Measurements from ENCODE around the gene SLC24A1. TPM values are rescaled to one million over a fixed set of nuclear protein-coding genes. Genes with fewer than 3 reads are reported as not detected.

The SLC24A1 gene
- total and polyA plus RNA-seq, 2 of the 13 experiments (the other 11 are each of a cell fraction or from before 2014, with no cell fraction given), result 5.9 to 8.3 TPM

DNA sequence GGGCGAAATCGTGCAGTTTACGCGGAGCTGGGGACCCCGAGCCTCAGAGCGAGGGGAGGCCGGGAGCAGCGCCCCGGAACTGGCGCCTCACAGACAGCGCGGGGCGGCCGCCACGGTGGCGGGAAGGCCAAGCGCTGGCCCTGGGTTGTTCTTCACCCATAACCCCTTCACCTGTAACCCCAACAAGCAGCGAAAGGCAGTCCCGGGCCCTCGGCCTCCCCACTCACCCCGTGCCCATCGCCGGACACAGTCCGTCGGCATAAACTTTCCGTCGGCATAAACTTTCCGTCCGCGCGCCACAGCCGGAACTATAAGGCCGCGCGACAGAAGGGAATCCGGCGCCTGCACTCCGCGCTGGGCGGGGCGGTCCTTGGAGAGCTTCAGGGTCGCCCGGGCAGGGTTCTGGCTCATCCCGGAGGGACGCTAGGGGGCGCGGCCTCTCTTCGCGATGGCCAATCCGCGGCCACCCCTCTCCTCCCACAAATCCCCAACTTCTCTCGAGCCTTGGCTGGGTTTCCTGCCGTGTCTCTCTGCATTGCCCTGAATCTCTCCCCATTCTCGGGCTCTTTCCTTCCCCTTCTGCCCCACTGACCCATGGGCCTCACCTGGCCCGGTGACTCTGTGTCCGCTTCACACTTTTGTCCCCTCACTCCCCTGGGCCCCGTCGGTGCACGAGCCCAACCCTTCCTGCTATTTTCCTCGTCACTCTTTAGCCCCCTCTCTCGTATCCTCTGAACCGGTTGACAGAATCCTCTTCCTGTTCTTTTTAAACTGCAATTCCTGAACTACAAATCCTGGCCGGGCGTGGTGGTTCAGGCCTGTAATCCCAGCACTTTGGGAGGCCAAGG is 10.6 kb upstream of the SLC24A1 start, which contains the start of gene INTS14 (continued):
- TF ChIP-seq PPARG (CRISPR knock-in tag; conservative IDR thresholded peaks at IDR 0.05), result peak; percentile 78
- no peak for TF ChIP-seq ZNF530 (CRISPR knock-in tag; IDR thresholded peaks at IDR 0.05; ENCODE audit: low read depth)
- TF ChIP-seq NFYB (CRISPR knock-in tag; IDR thresholded peaks at IDR 0.05), result peak; percentile 71
- peak; percentile 90 for TF ChIP-seq KDM5B (CRISPR knock-in tag; IDR thresholded peaks at IDR 0.05; ENCODE audit: borderline replicate concordance)
- TF ChIP-seq, protein P1, sequence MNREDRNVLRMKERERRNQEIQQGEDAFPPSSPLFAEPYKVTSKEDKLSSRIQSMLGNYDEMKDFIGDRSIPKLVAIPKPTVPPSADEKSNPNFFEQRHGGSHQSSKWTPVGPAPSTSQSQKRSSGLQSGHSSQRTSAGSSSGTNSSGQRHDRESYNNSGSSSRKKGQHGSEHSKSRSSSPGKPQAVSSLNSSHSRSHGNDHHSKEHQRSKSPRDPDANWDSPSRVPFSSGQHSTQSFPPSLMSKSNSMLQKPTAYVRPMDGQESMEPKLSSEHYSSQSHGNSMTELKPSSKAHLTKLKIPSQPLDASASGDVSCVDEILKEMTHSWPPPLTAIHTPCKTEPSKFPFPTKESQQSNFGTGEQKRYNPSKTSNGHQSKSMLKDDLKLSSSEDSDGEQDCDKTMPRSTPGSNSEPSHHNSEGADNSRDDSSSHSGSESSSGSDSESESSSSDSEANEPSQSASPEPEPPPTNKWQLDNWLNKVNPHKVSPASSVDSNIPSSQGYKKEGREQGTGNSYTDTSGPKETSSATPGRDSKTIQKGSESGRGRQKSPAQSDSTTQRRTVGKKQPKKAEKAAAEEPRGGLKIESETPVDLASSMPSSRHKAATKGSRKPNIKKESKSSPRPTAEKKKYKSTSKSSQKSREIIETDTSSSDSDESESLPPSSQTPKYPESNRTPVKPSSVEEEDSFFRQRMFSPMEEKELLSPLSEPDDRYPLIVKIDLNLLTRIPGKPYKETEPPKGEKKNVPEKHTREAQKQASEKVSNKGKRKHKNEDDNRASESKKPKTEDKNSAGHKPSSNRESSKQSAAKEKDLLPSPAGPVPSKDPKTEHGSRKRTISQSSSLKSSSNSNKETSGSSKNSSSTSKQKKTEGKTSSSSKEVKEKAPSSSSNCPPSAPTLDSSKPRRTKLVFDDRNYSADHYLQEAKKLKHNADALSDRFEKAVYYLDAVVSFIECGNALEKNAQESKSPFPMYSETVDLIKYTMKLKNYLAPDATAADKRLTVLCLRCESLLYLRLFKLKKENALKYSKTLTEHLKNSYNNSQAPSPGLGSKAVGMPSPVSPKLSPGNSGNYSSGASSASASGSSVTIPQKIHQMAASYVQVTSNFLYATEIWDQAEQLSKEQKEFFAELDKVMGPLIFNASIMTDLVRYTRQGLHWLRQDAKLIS (CRISPR knock-in tag; IDR thresholded peaks at IDR 0.05), result 0 out of 2 replicates have a peak, but pooled peaks have one; percentile 73
- TF ChIP-seq ZNF510 (CRISPR knock-in tag; IDR thresholded peaks at IDR 0.05; ENCODE audit: low read depth), result peak; percentile 94; the same call in 1 of the 2 replicates
- no peak for TF ChIP-seq RARG (CRISPR knock-in tag; IDR thresholded peaks at IDR 0.05; ENCODE audit: low read depth)
- TF ChIP-seq, protein P2, sequence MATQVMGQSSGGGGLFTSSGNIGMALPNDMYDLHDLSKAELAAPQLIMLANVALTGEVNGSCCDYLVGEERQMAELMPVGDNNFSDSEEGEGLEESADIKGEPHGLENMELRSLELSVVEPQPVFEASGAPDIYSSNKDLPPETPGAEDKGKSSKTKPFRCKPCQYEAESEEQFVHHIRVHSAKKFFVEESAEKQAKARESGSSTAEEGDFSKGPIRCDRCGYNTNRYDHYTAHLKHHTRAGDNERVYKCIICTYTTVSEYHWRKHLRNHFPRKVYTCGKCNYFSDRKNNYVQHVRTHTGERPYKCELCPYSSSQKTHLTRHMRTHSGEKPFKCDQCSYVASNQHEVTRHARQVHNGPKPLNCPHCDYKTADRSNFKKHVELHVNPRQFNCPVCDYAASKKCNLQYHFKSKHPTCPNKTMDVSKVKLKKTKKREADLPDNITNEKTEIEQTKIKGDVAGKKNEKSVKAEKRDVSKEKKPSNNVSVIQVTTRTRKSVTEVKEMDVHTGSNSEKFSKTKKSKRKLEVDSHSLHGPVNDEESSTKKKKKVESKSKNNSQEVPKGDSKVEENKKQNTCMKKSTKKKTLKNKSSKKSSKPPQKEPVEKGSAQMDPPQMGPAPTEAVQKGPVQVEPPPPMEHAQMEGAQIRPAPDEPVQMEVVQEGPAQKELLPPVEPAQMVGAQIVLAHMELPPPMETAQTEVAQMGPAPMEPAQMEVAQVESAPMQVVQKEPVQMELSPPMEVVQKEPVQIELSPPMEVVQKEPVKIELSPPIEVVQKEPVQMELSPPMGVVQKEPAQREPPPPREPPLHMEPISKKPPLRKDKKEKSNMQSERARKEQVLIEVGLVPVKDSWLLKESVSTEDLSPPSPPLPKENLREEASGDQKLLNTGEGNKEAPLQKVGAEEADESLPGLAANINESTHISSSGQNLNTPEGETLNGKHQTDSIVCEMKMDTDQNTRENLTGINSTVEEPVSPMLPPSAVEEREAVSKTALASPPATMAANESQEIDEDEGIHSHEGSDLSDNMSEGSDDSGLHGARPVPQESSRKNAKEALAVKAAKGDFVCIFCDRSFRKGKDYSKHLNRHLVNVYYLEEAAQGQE (IDR thresholded peaks at IDR 0.05; ENCODE audit: borderline replicate concordance in 1 of 2, low read depth in 1 of 2, low read length in 2 of 2), result peak in 1 of 2 experiments; percentile 38; a peak in 1 of 4 replicates
- peak; percentile 94 for TF ChIP-seq TAF15 (IDR thresholded peaks at IDR 0.05; ENCODE audit: low read depth, low read length, poor library complexity, severe bottlenecking)
- TF ChIP-seq FOXA3 (CRISPR knock-in tag; IDR thresholded peaks at IDR 0.05), result peak; percentile 63
- TF ChIP-seq KDM2A (CRISPR knock-in tag; IDR thresholded peaks at IDR 0.05; ENCODE audit: borderline replicate concordance, low read depth), result peak; percentile 100
- no peak for TF ChIP-seq MLLT10 (CRISPR knock-in tag; IDR thresholded peaks at IDR 0.05)
- TF ChIP-seq ZFAT (CRISPR knock-in tag; conservative IDR thresholded peaks at IDR 0.05), result 0 out of 2 replicates have a peak, but pooled peaks have one; percentile 47
- TF ChIP-seq, protein P3, sequence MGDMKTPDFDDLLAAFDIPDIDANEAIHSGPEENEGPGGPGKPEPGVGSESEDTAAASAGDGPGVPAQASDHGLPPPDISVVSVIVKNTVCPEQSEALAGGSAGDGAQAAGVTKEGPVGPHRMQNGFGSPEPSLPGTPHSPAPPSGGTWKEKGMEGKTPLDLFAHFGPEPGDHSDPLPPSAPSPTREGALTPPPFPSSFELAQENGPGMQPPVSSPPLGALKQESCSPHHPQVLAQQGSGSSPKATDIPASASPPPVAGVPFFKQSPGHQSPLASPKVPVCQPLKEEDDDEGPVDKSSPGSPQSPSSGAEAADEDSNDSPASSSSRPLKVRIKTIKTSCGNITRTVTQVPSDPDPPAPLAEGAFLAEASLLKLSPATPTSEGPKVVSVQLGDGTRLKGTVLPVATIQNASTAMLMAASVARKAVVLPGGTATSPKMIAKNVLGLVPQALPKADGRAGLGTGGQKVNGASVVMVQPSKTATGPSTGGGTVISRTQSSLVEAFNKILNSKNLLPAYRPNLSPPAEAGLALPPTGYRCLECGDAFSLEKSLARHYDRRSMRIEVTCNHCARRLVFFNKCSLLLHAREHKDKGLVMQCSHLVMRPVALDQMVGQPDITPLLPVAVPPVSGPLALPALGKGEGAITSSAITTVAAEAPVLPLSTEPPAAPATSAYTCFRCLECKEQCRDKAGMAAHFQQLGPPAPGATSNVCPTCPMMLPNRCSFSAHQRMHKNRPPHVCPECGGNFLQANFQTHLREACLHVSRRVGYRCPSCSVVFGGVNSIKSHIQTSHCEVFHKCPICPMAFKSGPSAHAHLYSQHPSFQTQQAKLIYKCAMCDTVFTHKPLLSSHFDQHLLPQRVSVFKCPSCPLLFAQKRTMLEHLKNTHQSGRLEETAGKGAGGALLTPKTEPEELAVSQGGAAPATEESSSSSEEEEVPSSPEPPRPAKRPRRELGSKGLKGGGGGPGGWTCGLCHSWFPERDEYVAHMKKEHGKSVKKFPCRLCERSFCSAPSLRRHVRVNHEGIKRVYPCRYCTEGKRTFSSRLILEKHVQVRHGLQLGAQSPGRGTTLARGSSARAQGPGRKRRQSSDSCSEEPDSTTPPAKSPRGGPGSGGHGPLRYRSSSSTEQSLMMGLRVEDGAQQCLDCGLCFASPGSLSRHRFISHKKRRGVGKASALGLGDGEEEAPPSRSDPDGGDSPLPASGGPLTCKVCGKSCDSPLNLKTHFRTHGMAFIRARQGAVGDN (CRISPR knock-in tag; IDR thresholded peaks at IDR 0.05), result peak; percentile 97
- peak; percentile 88 for TF ChIP-seq MED1 (CRISPR knock-in tag; IDR thresholded peaks at IDR 0.05)
